ENCODE measurements around the gene DIRAS3.
"Not testable (repeated sequence)": the region's sequence is repeated elsewhere in the genome, so short reads cannot be mapped to it uniquely, and the experiment has no call there.

The DIRAS3 gene

GRCh38 chr1:68010090-68010489, 40.3 kb downstream of the DIRAS3 start:
- peaks cover 0 to 15% (median 0%) of the 10 kb centered on the region in 10 experiments; a peak in 5 of 20 replicates for H3K4me1 ChIP-seq

GRCh38 chr1:68003626-68004025, 46.8 kb downstream of the DIRAS3 start:
- not testable (repeated sequence) for H3K4me2 ChIP-seq, H3K36me3 ChIP-seq, H3K4me1 ChIP-seq, H3K4me3 ChIP-seq, H3K27me3 ChIP-seq, H4K20me1 ChIP-seq, H3K27ac ChIP-seq, H3K9ac ChIP-seq
- H3K9me3 ChIP-seq (replicated peaks in 1 of 11): peaks cover 22 to 28% (median 24%) of the 10 kb centered on the region in 11 experiments

More at GRCh38 chr1:68010090-68010489, 40.3 kb downstream of the DIRAS3 start:
- no peaks in the 10 kb centered on the region for H3K27me3 ChIP-seq
- H4K20me1 ChIP-seq: no peaks in the 10 kb centered on the region
- no peak for TF ChIP-seq Cebpa-rat (IDR thresholded peaks at IDR 0.05)
- H3K36me3 ChIP-seq: no peaks in the 10 kb centered on the region
- H3K9ac ChIP-seq: no peak overlapping the region
- H3K4me3 ChIP-seq: no peak overlapping the region
- no peak overlapping the region for H3K4me2 ChIP-seq
- no peak overlapping the region for H3K27ac ChIP-seq
- H3K9me3 ChIP-seq (replicated peaks in 1 of 11): peaks cover 0 to 8% (median 6%) of the 10 kb centered on the region in 11 experiments; a peak in 5 of 22 replicates

GRCh38 chr1:68000191-68000590, 50.2 kb downstream of the DIRAS3 start:
- Histone ChIP-seq H3K9ac (no peak overlapping the region), H3K4me1 (no peaks in the 10 kb centered on the region), H3K4me3 (no peak overlapping the region), H3K36me3 (no peaks in the 10 kb centered on the region; a peak in 1 of 22 replicates), H3K4me2 (no peak overlapping the region), H3K9me3 (replicated peaks in 1 of 11) (peaks cover 22 to 28% (median 24%) of the 10 kb centered on the region in 11 experiments), H4K20me1 (no peaks in the 10 kb centered on the region), H3K27ac (no peak overlapping the region), H3K27me3 (no peaks in the 10 kb centered on the region)
- no peak for TF ChIP-seq Cebpa-rat (IDR thresholded peaks at IDR 0.05)

GRCh38 chr1:67997746-67998145, 52.7 kb downstream of the DIRAS3 start:
- H3K36me3 ChIP-seq: no peaks in the 10 kb centered on the region; a peak in 1 of 22 replicates
- H3K9me3 ChIP-seq (replicated peaks in 1 of 11): peaks cover 26 to 38% (median 30%) of the 10 kb centered on the region in 11 experiments
- no peaks in the 10 kb centered on the region for H3K27me3 ChIP-seq
- H3K4me3 ChIP-seq: no peak overlapping the region
- no peak overlapping the region for H3K9ac ChIP-seq
- H3K4me2 ChIP-seq: no peak overlapping the region
- H3K27ac ChIP-seq: no peak overlapping the region
- no peak for TF ChIP-seq Cebpa-rat (IDR thresholded peaks at IDR 0.05)
- H3K4me1 ChIP-seq: no peaks in the 10 kb centered on the region
- H4K20me1 ChIP-seq: no peaks in the 10 kb centered on the region

Measured in BLaER1 treated with 17β-estradiol and CSF1 and Interleukin-3, amounts not matched to agents 10 nM and 100 nM (cell line).